Hepatocyte (in vitro differentiated cells): ENCODE data around the gene RASA1.
"Not testable (repeated sequence)": the region's sequence is repeated elsewhere in the genome, so short reads cannot be mapped to it uniquely, and the experiment has no call there.

Source experiments
- EZH2 ChIP-seq: fragments of 200-600 bp; sonication (generic); IDR thresholded peaks from 2 replicates; pipeline ENCODE4 v1.6.1; 2016; ENCODE audit warnings: antibody characterized with exemption, mild to moderate bottlenecking, borderline replicate concordance
- EZH2phosphoT487 ChIP-seq: fragments of 200-600 bp; sonication (generic); IDR thresholded peaks from one replicate; pipeline ENCODE4 v1.6.1; 2018; ENCODE audit warnings: antibody characterized with exemption, mild to moderate bottlenecking, low read depth, moderate library complexity; ENCODE audit not compliant: unreplicated experiment, severe bottlenecking
- TF ChIP-seq, protein P1 (sequence below): fragments of 200-600 bp; sonication (generic); IDR thresholded peaks from 2 replicates; pipeline ENCODE4 v1.5.1; 2016; ENCODE audit warnings: antibody characterized with exemption, mild to moderate bottlenecking; ENCODE audit not compliant: poor library complexity

GRCh38 chr5:87306090-87306489 lies 38.4 kb downstream of the RASA1 start:
- TF ChIP-seq, protein P1, sequence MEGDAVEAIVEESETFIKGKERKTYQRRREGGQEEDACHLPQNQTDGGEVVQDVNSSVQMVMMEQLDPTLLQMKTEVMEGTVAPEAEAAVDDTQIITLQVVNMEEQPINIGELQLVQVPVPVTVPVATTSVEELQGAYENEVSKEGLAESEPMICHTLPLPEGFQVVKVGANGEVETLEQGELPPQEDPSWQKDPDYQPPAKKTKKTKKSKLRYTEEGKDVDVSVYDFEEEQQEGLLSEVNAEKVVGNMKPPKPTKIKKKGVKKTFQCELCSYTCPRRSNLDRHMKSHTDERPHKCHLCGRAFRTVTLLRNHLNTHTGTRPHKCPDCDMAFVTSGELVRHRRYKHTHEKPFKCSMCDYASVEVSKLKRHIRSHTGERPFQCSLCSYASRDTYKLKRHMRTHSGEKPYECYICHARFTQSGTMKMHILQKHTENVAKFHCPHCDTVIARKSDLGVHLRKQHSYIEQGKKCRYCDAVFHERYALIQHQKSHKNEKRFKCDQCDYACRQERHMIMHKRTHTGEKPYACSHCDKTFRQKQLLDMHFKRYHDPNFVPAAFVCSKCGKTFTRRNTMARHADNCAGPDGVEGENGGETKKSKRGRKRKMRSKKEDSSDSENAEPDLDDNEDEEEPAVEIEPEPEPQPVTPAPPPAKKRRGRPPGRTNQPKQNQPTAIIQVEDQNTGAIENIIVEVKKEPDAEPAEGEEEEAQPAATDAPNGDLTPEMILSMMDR, result not testable (repeated sequence)
- TF ChIP-seq EZH2phosphoT487, EZH2: not testable (repeated sequence)
